ENCODE results near the gene ZNF619. TPM values are rescaled to one million over a fixed set of nuclear protein-coding genes. Genes with fewer than 3 reads are reported as not detected.

ZNF619 gene
- total and polyA plus RNA-seq, 2 donors from 2014 or later: 1.4 to 9.0 TPM

GRCh38 chr3:40468018-40468417 lies 8.9 kb upstream of the ZNF619 start:
- TF ChIP-seq, protein P1, sequence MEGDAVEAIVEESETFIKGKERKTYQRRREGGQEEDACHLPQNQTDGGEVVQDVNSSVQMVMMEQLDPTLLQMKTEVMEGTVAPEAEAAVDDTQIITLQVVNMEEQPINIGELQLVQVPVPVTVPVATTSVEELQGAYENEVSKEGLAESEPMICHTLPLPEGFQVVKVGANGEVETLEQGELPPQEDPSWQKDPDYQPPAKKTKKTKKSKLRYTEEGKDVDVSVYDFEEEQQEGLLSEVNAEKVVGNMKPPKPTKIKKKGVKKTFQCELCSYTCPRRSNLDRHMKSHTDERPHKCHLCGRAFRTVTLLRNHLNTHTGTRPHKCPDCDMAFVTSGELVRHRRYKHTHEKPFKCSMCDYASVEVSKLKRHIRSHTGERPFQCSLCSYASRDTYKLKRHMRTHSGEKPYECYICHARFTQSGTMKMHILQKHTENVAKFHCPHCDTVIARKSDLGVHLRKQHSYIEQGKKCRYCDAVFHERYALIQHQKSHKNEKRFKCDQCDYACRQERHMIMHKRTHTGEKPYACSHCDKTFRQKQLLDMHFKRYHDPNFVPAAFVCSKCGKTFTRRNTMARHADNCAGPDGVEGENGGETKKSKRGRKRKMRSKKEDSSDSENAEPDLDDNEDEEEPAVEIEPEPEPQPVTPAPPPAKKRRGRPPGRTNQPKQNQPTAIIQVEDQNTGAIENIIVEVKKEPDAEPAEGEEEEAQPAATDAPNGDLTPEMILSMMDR (IDR thresholded peaks at IDR 0.05; ENCODE audit: borderline replicate concordance, extremely low read depth, insufficient read depth): no peak
- no peaks in the 10 kb centered on the region for H3K9me3 ChIP-seq (ENCODE audit: control insufficient read depth in 2 of 3, insufficient read depth in 1 of 3, low read length in 3 of 3)
- H3K9ac ChIP-seq (ENCODE audit: low read length in 3 of 3): no peak overlapping the region
- DNase-seq (no peak), FAIRE-seq (no peak)
- peaks cover 2 to 19% (median 18%) of the 10 kb centered on the region in 3 donors for H3K36me3 ChIP-seq (ENCODE audit: control insufficient read depth in 2 of 3, insufficient read depth in 3 of 3, low read length in 3 of 3)
- H3K27ac ChIP-seq (ENCODE audit: low read depth in 2 of 2, low read length in 2 of 2): no peak overlapping the region
- intact Hi-C loops (cut with DNase I): no loop called here
- H3K27me3 ChIP-seq (ENCODE audit: control insufficient read depth, insufficient read depth, low read length): no peaks in the 10 kb centered on the region
- H3K4me1 ChIP-seq (ENCODE audit: control insufficient read depth in 2 of 3, insufficient read depth in 2 of 3, low read depth in 1 of 3, low read length in 3 of 3): no peaks in the 10 kb centered on the region
- no peak overlapping the region for H3K4me3 ChIP-seq (ENCODE audit: low read length in 3 of 3)

DNA sequence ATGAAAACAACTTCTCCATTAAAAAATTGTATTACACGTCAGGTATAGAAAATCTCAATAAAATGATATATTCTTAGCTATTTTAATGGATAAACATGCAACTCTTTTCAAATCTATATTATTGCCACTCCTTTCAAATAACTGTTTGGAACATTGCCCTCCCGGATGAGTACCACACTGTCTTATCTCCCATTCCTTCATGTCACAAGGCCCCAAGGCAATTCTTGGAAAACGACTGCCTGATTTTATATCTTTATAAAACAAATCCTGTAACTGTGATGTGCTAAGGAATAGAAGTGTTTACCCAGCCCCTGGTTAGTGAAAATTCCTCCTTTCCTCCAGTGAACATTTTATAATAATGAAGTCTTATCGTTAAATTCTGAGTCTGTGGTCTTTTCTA lies 6.2 kb upstream of the ZNF619 start:
- H3K27me3 ChIP-seq (ENCODE audit: control insufficient read depth, insufficient read depth, low read length): no peaks in the 10 kb centered on the region
- H3K9me3 ChIP-seq (ENCODE audit: control insufficient read depth in 2 of 3, insufficient read depth in 1 of 3, low read length in 3 of 3): no peaks in the 10 kb centered on the region
- H3K27ac ChIP-seq (ENCODE audit: low read depth in 2 of 2, low read length in 2 of 2): no peak overlapping the region
- peaks cover 0 to 5% (median 0%) of the 10 kb centered on the region in 3 donors for H3K36me3 ChIP-seq (ENCODE audit: control insufficient read depth in 2 of 3, insufficient read depth in 3 of 3, low read length in 3 of 3)
- TF ChIP-seq, protein P1 (IDR thresholded peaks at IDR 0.05; ENCODE audit: borderline replicate concordance, extremely low read depth, insufficient read depth): no peak
- no peak overlapping the region for H3K9ac ChIP-seq (ENCODE audit: low read length in 3 of 3)
- intact Hi-C loops (cut with DNase I): no loop called here
- FAIRE-seq (no peak), DNase-seq (no peak)
- H3K4me3 ChIP-seq (ENCODE audit: low read length in 3 of 3): no peak overlapping the region
- no peaks in the 10 kb centered on the region for H3K4me1 ChIP-seq (ENCODE audit: control insufficient read depth in 2 of 3, insufficient read depth in 2 of 3, low read depth in 1 of 3, low read length in 3 of 3)

DNA sequence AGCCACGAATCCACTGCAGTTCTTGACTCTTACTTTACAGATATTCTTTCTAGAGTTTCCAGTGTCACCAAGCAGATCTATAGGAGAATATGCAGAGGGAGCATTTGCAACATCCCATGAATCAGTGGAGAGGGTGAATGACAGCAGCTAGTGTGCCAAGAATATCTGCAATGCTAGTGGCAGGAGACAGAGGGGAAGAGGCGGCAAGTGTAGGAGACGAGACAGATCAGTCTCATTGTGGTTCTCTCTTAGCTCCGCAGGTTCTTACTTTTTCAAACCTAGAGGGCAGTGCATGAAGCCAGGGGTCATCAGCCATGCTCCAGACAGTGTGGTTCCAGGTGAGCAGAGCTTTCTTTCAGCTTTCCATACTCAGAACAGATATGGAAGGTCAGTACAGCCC lies 744 bp downstream of the ZNF619 start:
- Histone ChIP-seq H3K4me3 (ENCODE audit: low read length in 3 of 3) (peak overlapping the region; percentile 58 to 96 (median 67)), H3K4me1 (ENCODE audit: control insufficient read depth in 2 of 3, insufficient read depth in 2 of 3, low read depth in 1 of 3, low read length in 3 of 3) (peaks cover 0 to 6% (median 0%) of the 10 kb centered on the region in 3 donors), H3K9ac (ENCODE audit: low read length in 3 of 3) (peak overlapping the region; percentile 43 to 93 (median 44)), H3K27ac (ENCODE audit: low read depth in 2 of 2, low read length in 2 of 2) (no peak overlapping the region), H3K27me3 (ENCODE audit: control insufficient read depth, insufficient read depth, low read length) (no peaks in the 10 kb centered on the region), H3K9me3 (ENCODE audit: control insufficient read depth in 2 of 3, insufficient read depth in 1 of 3, low read length in 3 of 3) (no peaks in the 10 kb centered on the region), H3K36me3 (ENCODE audit: control insufficient read depth in 2 of 3, insufficient read depth in 3 of 3, low read length in 3 of 3) (peaks cover 0 to 5% (median 0%) of the 10 kb centered on the region in 3 donors)
- intact Hi-C loops (cut with DNase I): no loop called here
- FAIRE-seq (no peak), DNase-seq (no peak)
- TF ChIP-seq, protein P1 (IDR thresholded peaks at IDR 0.05; ENCODE audit: borderline replicate concordance, extremely low read depth, insufficient read depth): no peak

GRCh38 chr3:40487172-40487571 lies 10.2 kb downstream of the ZNF619 start:
- TF ChIP-seq, protein P1 (IDR thresholded peaks at IDR 0.05; ENCODE audit: borderline replicate concordance, extremely low read depth, insufficient read depth): no peak
- H3K4me1 ChIP-seq (ENCODE audit: control insufficient read depth in 2 of 3, insufficient read depth in 2 of 3, low read depth in 1 of 3, low read length in 3 of 3): no peaks in the 10 kb centered on the region
- FAIRE-seq (no peak), DNase-seq (no peak)
- no peak overlapping the region for H3K4me3 ChIP-seq (ENCODE audit: low read length in 3 of 3)
- no peak overlapping the region for H3K27ac ChIP-seq (ENCODE audit: low read depth in 2 of 2, low read length in 2 of 2)
- H3K36me3 ChIP-seq (ENCODE audit: control insufficient read depth in 2 of 3, insufficient read depth in 3 of 3, low read length in 3 of 3): peaks cover 15 to 25% (median 16%) of the 10 kb centered on the region in 3 donors
- intact Hi-C loops (cut with DNase I): no loop called here
- peaks cover 0 to 18% (median 7%) of the 10 kb centered on the region in 3 donors for H3K9me3 ChIP-seq (ENCODE audit: control insufficient read depth in 2 of 3, insufficient read depth in 1 of 3, low read length in 3 of 3)
- no peaks in the 10 kb centered on the region for H3K27me3 ChIP-seq (ENCODE audit: control insufficient read depth, insufficient read depth, low read length)
- H3K9ac ChIP-seq (ENCODE audit: low read length in 3 of 3): no peak overlapping the region

All from kidney (tissue), 14 donors.